GM12873 (cell line): Measurements from ENCODE around the gene SNX9.

Experiments used
- CTCF ChIP-seq: IDR thresholded peaks from 2 replicates; pipeline ENCODE4 v1.5.1; 2012; ENCODE audit warnings: low read depth, mild to moderate bottlenecking, moderate library complexity, low read length, control low read depth; ENCODE audit not compliant: insufficient read depth; ENCODE audit errors: missing control alignments

SNX9 gene

DNA sequence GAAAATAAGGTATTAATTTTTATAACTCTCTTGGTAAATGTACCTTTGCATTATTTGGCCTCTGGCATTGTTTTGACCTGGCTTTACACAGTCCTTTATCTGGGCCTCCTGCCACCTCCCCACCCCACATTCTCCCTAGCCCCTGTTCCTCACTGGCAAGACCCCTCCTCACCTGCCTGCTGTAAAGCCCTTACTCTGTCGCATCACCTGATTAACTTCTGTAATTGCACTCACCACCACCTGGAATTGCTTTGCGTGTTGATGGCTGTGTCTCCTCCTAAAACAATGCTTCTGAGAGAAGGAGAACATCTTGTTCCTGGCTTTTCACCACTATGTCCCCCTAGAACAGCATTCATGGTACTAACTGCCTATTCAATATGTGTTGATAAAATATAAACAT, 24.8 kb downstream of the SNX9 start:
- no peak for TF ChIP-seq CTCF

GRCh38 chr6:157848693-157849092, 25.6 kb downstream of the SNX9 start:
- no peak for TF ChIP-seq CTCF

GRCh38 chr6:157849288-157850017, 26.4 kb downstream of the SNX9 start:
- no peak for TF ChIP-seq CTCF

DNA sequence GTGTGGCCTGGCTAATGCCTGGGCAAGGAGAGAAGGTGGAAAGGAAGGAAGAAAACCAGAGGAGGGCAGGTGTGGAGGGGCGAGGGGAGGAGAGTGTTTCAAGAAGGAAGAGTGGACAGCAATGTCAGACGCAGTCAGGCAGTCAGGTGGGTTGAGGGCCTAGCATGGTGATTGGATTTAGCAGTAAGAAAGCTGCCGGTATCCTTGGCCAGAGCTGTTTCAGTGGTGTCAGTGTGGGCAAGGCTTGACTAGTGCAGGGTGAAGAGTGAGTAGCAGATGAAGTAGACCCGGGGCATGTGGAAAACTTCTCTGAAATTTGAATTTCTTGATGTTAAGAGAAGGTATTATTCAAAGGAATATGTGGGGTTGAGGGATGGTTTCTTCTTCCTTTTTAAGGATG, 27.0 kb downstream of the SNX9 start:
- TF ChIP-seq CTCF, result no peak

DNA sequence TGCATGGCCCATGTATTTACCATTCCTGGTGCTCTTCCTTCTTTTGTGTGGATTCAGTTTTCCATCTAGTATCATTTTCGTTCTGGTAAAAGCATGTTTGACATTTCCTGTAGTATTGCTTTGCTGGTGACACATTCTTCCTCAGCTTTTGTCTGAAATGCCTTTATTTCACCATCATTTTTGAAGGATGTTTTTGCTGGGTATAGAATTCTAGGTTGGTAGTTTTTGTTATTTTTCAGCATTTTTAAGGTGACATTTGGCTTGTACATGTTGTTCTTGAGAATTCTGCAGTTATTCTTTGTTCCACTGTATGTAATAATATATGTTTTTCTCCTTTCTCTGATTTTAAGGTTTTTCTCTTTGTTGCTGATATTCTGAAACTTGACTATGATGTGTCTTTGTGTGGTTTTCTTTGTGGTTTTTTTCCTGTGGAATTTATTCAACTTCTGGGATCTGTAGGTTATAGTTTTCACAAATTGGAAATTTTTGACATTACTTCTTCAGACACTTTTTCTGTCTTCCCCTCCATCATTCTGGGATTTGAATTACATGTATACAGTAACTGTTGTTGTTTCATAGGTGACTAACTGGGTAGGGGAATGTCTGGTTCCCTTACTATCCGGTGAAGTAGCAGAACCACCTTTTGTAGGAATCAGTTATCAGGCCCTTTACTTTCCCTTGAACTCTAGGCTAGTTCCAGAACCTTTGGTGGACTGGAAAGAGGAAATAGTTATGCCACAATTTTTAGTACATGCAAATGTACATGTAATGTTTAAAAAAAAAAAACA, 30.2 kb downstream of the SNX9 start:
- no peak for TF ChIP-seq CTCF

DNA sequence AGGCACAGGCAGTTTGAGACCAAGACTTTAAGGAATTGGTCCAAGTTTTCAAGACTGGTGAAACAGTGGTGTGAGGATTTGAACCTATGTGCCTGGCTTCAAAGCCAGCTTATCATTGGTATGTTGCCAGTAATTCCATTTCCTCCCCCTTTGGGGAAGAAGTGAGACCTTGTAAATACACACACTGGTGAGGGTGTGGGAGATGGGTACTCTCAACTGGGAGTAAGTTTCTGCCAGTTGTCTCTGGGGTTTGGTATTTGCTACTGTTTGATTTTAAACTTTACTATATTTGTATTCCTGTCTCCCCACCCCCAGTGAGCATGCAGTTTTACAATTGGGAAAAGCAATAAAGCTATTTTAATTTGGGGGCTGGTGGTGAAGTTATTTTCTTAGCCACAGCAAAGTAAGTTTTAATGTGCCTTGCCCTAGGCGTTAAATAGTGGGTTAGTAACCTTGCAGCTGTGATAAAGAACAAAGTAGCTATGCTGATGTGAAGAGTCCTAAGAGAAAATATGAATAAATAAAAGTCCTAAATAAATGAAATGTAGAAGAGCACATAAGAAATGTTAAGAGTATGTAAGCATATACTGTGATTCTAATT, 31.0 kb downstream of the SNX9 start:
- TF ChIP-seq CTCF, result no peak

- TF ChIP-seq CTCF, result no peak
Measured at GRCh38 chr6:157855325-157855724, 32.3 kb downstream of the SNX9 start.
